ENCODE measurements around the gene SORCS2.

GRCh38 chr4:7716010-7716721 is 523.8 kb downstream of the SORCS2 start:
- TF ChIP-seq, protein P1, sequence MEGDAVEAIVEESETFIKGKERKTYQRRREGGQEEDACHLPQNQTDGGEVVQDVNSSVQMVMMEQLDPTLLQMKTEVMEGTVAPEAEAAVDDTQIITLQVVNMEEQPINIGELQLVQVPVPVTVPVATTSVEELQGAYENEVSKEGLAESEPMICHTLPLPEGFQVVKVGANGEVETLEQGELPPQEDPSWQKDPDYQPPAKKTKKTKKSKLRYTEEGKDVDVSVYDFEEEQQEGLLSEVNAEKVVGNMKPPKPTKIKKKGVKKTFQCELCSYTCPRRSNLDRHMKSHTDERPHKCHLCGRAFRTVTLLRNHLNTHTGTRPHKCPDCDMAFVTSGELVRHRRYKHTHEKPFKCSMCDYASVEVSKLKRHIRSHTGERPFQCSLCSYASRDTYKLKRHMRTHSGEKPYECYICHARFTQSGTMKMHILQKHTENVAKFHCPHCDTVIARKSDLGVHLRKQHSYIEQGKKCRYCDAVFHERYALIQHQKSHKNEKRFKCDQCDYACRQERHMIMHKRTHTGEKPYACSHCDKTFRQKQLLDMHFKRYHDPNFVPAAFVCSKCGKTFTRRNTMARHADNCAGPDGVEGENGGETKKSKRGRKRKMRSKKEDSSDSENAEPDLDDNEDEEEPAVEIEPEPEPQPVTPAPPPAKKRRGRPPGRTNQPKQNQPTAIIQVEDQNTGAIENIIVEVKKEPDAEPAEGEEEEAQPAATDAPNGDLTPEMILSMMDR (IDR thresholded peaks at IDR 0.05; ENCODE audit: low read depth, low read length): no peak
- no peak for TF ChIP-seq EZH2phosphoT487 (IDR thresholded peaks at IDR 0.05; ENCODE audit: low read depth)
